IMR-90 (cell line): ENCODE data around the gene APOBEC3H.

Experiments
- CHD1 ChIP-seq: IDR thresholded peaks from 2 replicates; pipeline ENCODE4 v1.6.1; 2012; ENCODE audit warnings: low read depth, low read length, improper control_type of control experiment
- CTCF ChIP-seq: conservative IDR thresholded peaks from 2 replicates; pipeline ENCODE4 v1.5.1; 2012; ENCODE audit warnings: mild to moderate bottlenecking, low read depth, low read length, improper control_type of control experiment
- ELK1 ChIP-seq: fragments of 150-350 bp; IDR thresholded peaks from 2 replicates; pipeline ENCODE4 v1.6.1; 2016; ENCODE audit warnings: low read depth, mild to moderate bottlenecking, low read length, moderate library complexity, borderline replicate concordance
- MAFK ChIP-seq: IDR thresholded peaks from 2 replicates; pipeline ENCODE4 v1.6.1; 2012; ENCODE audit warnings: low read depth, low read length, improper control_type of control experiment
- MXI1 ChIP-seq: IDR thresholded peaks from 2 replicates; pipeline ENCODE4 v1.6.1; 2012; ENCODE audit warnings: low read depth, mild to moderate bottlenecking, low read length, moderate library complexity, borderline replicate concordance
- POLR2A ChIP-seq: IDR thresholded peaks from 2 replicates; pipeline ENCODE4 v1.6.1; 2012; ENCODE audit warnings: mild to moderate bottlenecking, low read depth, low read length
- RAD21 ChIP-seq: IDR thresholded peaks from 2 replicates; pipeline ENCODE4 v1.6.1; 2012; ENCODE audit warnings: low read length, improper control_type of control experiment
- RCOR1 ChIP-seq: IDR thresholded peaks from 2 replicates; pipeline ENCODE4 v1.6.1; 2012; ENCODE audit warnings: mild to moderate bottlenecking, low read length, improper control_type of control experiment; ENCODE audit not compliant: insufficient replicate concordance
- RFX5 ChIP-seq: IDR thresholded peaks from 2 replicates; pipeline ENCODE4 v1.8.0; 2012; ENCODE audit warnings: low read depth, mild to moderate bottlenecking, low read length, moderate library complexity
- USF2 ChIP-seq: fragments of 150-350 bp; IDR thresholded peaks from 2 replicates; pipeline ENCODE4 v1.6.1; 2017; ENCODE audit warnings: mild to moderate bottlenecking, antibody characterized with exemption, low read length, low read depth

DNA sequence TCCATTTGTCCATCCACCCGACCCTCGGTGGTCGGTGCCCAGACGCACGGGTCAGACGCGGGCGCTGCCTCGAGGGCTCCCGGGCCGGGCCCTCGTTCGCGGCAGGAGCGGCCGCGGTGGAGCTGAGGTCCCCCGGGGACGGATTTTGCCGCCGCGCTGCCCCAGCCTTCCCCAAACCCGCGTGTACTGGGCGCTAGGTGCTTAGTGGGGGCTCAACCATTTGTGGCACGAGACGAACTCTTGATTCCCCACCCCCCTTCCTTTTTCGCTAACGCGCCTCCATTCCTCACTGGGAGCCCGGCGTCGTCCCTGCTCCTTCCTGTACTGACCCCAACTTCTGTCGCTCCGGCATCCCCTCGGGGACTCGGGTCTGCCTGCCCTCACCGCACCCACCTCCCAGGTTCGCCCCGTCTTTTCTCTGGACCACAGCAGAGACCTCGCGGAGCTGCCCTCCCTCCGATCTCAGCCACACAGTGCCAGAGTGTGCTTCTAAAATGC lies 56.2 kb downstream of the APOBEC3H start:
- no peak for TF ChIP-seq POLR2A
- no peak for TF ChIP-seq RAD21
- no peak for TF ChIP-seq CTCF
- no peak for TF ChIP-seq CHD1
- TF ChIP-seq MXI1: no peak
- no peak for TF ChIP-seq MAFK
- TF ChIP-seq RCOR1: no peak
- TF ChIP-seq USF2: no peak
- no peak for TF ChIP-seq ELK1
- no peak for TF ChIP-seq RFX5
